ENCODE data around the gene SEMA7A. TPM values are rescaled to one million over a fixed set of nuclear protein-coding genes. Genes with fewer than 3 reads are reported as not detected.
A peak's percentile ranks its signal among the peaks of the same experiment; 100 is the strongest.

SEMA7A gene
- total and polyA plus RNA-seq, 4 experiments from 2014 or later, result 0.10 to 1.9 (median 1.2) TPM; not detected in 1

GRCh38 chr15:74414081-74414580 lies 19.6 kb downstream of the SEMA7A start:
- intact Hi-C loops (cut with micrococcal nuclease), result no loop called here
- ChIA-PET POLR2A (ENCODE audit: partially characterized antibody) (no interaction called here), CTCF (ENCODE audit: partially characterized antibody) (interaction anchor here (1.6 kb wide), 1 partner anchor 10 kb away, joined by 3 read pairs; no protein-coding TSS in a partner anchor)
- Histone ChIP-seq H3K36me3 (ENCODE audit: insufficient read depth, low read length) (no peaks in the 10 kb centered on the region), H3K9me3 (ENCODE audit: control insufficient read depth in 1 of 2, low read length in 2 of 2) (no peaks in the 10 kb centered on the region), H3K4me3 (ENCODE audit: low read length in 2 of 2) (no peak overlapping the region), H3K27me3 (ENCODE audit: insufficient read depth, low read length) (no peaks in the 10 kb centered on the region), H3K4me1 (ENCODE audit: insufficient read depth, low read length) (no peaks in the 10 kb centered on the region), H3K27ac (ENCODE audit: low read depth, low read length) (no peak overlapping the region)
- Mint-ChIP-seq H3K4me3 (no peak overlapping the region), H3K27ac (peak overlapping the region in 1 of 7 donors; percentile 44), H3K4me1 (no peaks in the 10 kb centered on the region), H3K27me3 (no peaks in the 10 kb centered on the region), H3K9me3 (no peaks in the 10 kb centered on the region), H3K36me3 (peaks cover 0 to 2% of the 10 kb centered on the region in 2 donors)
- no peak for DNase-seq

GRCh38 chr15:74413350-74414080 lies 20.2 kb downstream of the SEMA7A start:
- no peaks in the 10 kb centered on the region for H3K4me1 ChIP-seq (ENCODE audit: insufficient read depth, low read length)
- H3K27ac Mint-ChIP-seq, result peak overlapping the region in 1 of 7 donors; percentile 6
- H3K9me3 ChIP-seq (ENCODE audit: control insufficient read depth in 1 of 2, low read length in 2 of 2), result no peaks in the 10 kb centered on the region
- no peak for DNase-seq
- no peaks in the 10 kb centered on the region for H3K9me3 Mint-ChIP-seq
- no peaks in the 10 kb centered on the region for H3K27me3 ChIP-seq (ENCODE audit: insufficient read depth, low read length)
- no peaks in the 10 kb centered on the region for H3K36me3 ChIP-seq (ENCODE audit: insufficient read depth, low read length)
- intact Hi-C loops (cut with micrococcal nuclease), result no loop called here
- H3K27me3 Mint-ChIP-seq, result no peaks in the 10 kb centered on the region
- no peak overlapping the region for H3K4me3 Mint-ChIP-seq
- H3K4me1 Mint-ChIP-seq, result no peaks in the 10 kb centered on the region
- H3K36me3 Mint-ChIP-seq, result peaks cover 0 to 2% of the 10 kb centered on the region in 2 donors
- no peak overlapping the region for H3K27ac ChIP-seq (ENCODE audit: low read depth, low read length)
- CTCF ChIA-PET (ENCODE audit: partially characterized antibody), result interaction anchor here (1.6 kb wide), 1 partner anchor 9 kb away, joined by 3 read pairs; no protein-coding TSS in a partner anchor
- no peak overlapping the region for H3K4me3 ChIP-seq (ENCODE audit: low read length in 2 of 2)
- POLR2A ChIA-PET (ENCODE audit: partially characterized antibody), result no interaction called here

GRCh38 chr15:74412159-74412558 lies 21.6 kb downstream of the SEMA7A start:
- Mint-ChIP-seq H3K4me3 (no peak overlapping the region), H3K36me3 (peaks cover 0 to 2% of the 10 kb centered on the region in 2 donors), H3K27ac (no peak overlapping the region), H3K4me1 (no peaks in the 10 kb centered on the region), H3K27me3 (no peaks in the 10 kb centered on the region), H3K9me3 (no peaks in the 10 kb centered on the region)
- intact Hi-C loops (cut with micrococcal nuclease), result no loop called here
- CTCF ChIA-PET (ENCODE audit: partially characterized antibody), result no interaction called here
- Histone ChIP-seq H3K4me3 (ENCODE audit: low read length in 2 of 2) (no peak overlapping the region), H3K36me3 (ENCODE audit: insufficient read depth, low read length) (no peaks in the 10 kb centered on the region), H3K27me3 (ENCODE audit: insufficient read depth, low read length) (no peaks in the 10 kb centered on the region), H3K27ac (ENCODE audit: low read depth, low read length) (no peak overlapping the region), H3K9me3 (ENCODE audit: control insufficient read depth in 1 of 2, low read length in 2 of 2) (no peaks in the 10 kb centered on the region), H3K4me1 (ENCODE audit: insufficient read depth, low read length) (no peaks in the 10 kb centered on the region)
- POLR2A ChIA-PET (ENCODE audit: partially characterized antibody), result no interaction called here
- DNase-seq, result no peak

GRCh38 chr15:74411686-74412085 lies 22.1 kb downstream of the SEMA7A start:
- peaks cover 0 to 2% of the 10 kb centered on the region in 2 donors for H3K36me3 Mint-ChIP-seq
- DNase-seq, result no peak
- Histone ChIP-seq H3K27me3 (ENCODE audit: insufficient read depth, low read length) (no peaks in the 10 kb centered on the region), H3K4me1 (ENCODE audit: insufficient read depth, low read length) (no peaks in the 10 kb centered on the region), H3K27ac (ENCODE audit: low read depth, low read length) (no peak overlapping the region), H3K4me3 (ENCODE audit: low read length in 2 of 2) (no peak overlapping the region), H3K9me3 (ENCODE audit: control insufficient read depth in 1 of 2, low read length in 2 of 2) (no peaks in the 10 kb centered on the region), H3K36me3 (ENCODE audit: insufficient read depth, low read length) (no peaks in the 10 kb centered on the region)
- intact Hi-C loops (cut with micrococcal nuclease), result no loop called here
- H3K4me3 Mint-ChIP-seq, result no peak overlapping the region
- POLR2A ChIA-PET (ENCODE audit: partially characterized antibody), result no interaction called here
- no peaks in the 10 kb centered on the region for H3K27me3 Mint-ChIP-seq
- H3K4me1 Mint-ChIP-seq, result no peaks in the 10 kb centered on the region
- CTCF ChIA-PET (ENCODE audit: partially characterized antibody), result no interaction called here
- H3K27ac Mint-ChIP-seq, result no peak overlapping the region
- H3K9me3 Mint-ChIP-seq, result no peaks in the 10 kb centered on the region

GRCh38 chr15:74410502-74410901 lies 23.3 kb downstream of the SEMA7A start:
- Mint-ChIP-seq H3K27ac (no peak overlapping the region), H3K9me3 (no peaks in the 10 kb centered on the region), H3K4me3 (no peak overlapping the region), H3K4me1 (no peaks in the 10 kb centered on the region), H3K27me3 (no peaks in the 10 kb centered on the region), H3K36me3 (no peaks in the 10 kb centered on the region)
- Histone ChIP-seq H3K27me3 (ENCODE audit: insufficient read depth, low read length) (no peaks in the 10 kb centered on the region), H3K4me3 (ENCODE audit: low read length in 2 of 2) (no peak overlapping the region), H3K4me1 (ENCODE audit: insufficient read depth, low read length) (no peaks in the 10 kb centered on the region), H3K36me3 (ENCODE audit: insufficient read depth, low read length) (no peaks in the 10 kb centered on the region), H3K9me3 (ENCODE audit: control insufficient read depth in 1 of 2, low read length in 2 of 2) (no peaks in the 10 kb centered on the region), H3K27ac (ENCODE audit: low read depth, low read length) (no peak overlapping the region)
- intact Hi-C loops (cut with micrococcal nuclease), result no loop called here
- no peak for DNase-seq
- CTCF ChIA-PET (ENCODE audit: partially characterized antibody), result no interaction called here
- POLR2A ChIA-PET (ENCODE audit: partially characterized antibody), result no interaction called here

GRCh38 chr15:74409225-74409624 lies 24.5 kb downstream of the SEMA7A start:
- Mint-ChIP-seq H3K4me3 (no peak overlapping the region), H3K9me3 (no peaks in the 10 kb centered on the region), H3K27ac (no peak overlapping the region), H3K27me3 (no peaks in the 10 kb centered on the region), H3K4me1 (no peaks in the 10 kb centered on the region), H3K36me3 (no peaks in the 10 kb centered on the region)
- DNase-seq, result no peak
- H3K27me3 ChIP-seq (ENCODE audit: insufficient read depth, low read length), result no peaks in the 10 kb centered on the region
- CTCF ChIA-PET (ENCODE audit: partially characterized antibody), result interaction anchor here (1.2 kb wide), 1 partner anchor 26 kb away, joined by 4 read pairs; no protein-coding TSS in a partner anchor
- H3K9me3 ChIP-seq (ENCODE audit: control insufficient read depth in 1 of 2, low read length in 2 of 2), result no peaks in the 10 kb centered on the region
- POLR2A ChIA-PET (ENCODE audit: partially characterized antibody), result interaction anchor here (0.5 to 0.9 kb wide), 3 partner anchors 9 to 25 kb away, joined by 3 read pairs; partner anchors contain the start of gene SEMA7A
- H3K36me3 ChIP-seq (ENCODE audit: insufficient read depth, low read length), result no peaks in the 10 kb centered on the region
- H3K4me1 ChIP-seq (ENCODE audit: insufficient read depth, low read length), result no peaks in the 10 kb centered on the region
- H3K4me3 ChIP-seq (ENCODE audit: low read length in 2 of 2), result no peak overlapping the region
- H3K27ac ChIP-seq (ENCODE audit: low read depth, low read length), result no peak overlapping the region
- intact Hi-C loops (cut with micrococcal nuclease), result no loop called here

- H3K27me3 ChIP-seq (ENCODE audit: insufficient read depth, low read length), result no peaks in the 10 kb centered on the region
- no peaks in the 10 kb centered on the region for H3K36me3 ChIP-seq (ENCODE audit: insufficient read depth, low read length)
- CTCF ChIA-PET (ENCODE audit: partially characterized antibody), result interaction anchor here (1.2 kb wide), 1 partner anchor 26 kb away, joined by 4 read pairs; no protein-coding TSS in a partner anchor
- POLR2A ChIA-PET (ENCODE audit: partially characterized antibody), result interaction anchor here (0.5 to 0.9 kb wide), 3 partner anchors 8 to 25 kb away, joined by 3 read pairs; partner anchors contain the start of gene SEMA7A
- H3K27me3 Mint-ChIP-seq, result no peaks in the 10 kb centered on the region
- H3K9me3 ChIP-seq (ENCODE audit: control insufficient read depth in 1 of 2, low read length in 2 of 2), result no peaks in the 10 kb centered on the region
- H3K27ac Mint-ChIP-seq, result peak overlapping the region in 1 of 7 donors; percentile 14
- no peaks in the 10 kb centered on the region for H3K9me3 Mint-ChIP-seq
- no peak overlapping the region for H3K4me3 Mint-ChIP-seq
- no peak for DNase-seq
- no peak overlapping the region for H3K27ac ChIP-seq (ENCODE audit: low read depth, low read length)
- H3K36me3 Mint-ChIP-seq, result no peaks in the 10 kb centered on the region
- peaks cover 2% of the 10 kb centered on the region for H3K4me1 ChIP-seq (ENCODE audit: insufficient read depth, low read length)
- no peak overlapping the region for H3K4me3 ChIP-seq (ENCODE audit: low read length in 2 of 2)
- H3K4me1 Mint-ChIP-seq, result peaks cover 0 to 2% (median under 1%) of the 10 kb centered on the region in 4 donors
- intact Hi-C loops (cut with micrococcal nuclease), result no loop called here
Observed at GRCh38 chr15:74408815-74409214, 24.9 kb downstream of the SEMA7A start.
